NCI-H1092 (cell line): ENCODE results near the gene ADGRB3.
"Not testable (repeated sequence)": the region's sequence is repeated elsewhere in the genome, so short reads cannot be mapped to it uniquely, and the experiment has no call there.

Source experiments
- DNase-seq: peaks from one replicate; lab custom pipeline; 2025; lab: John Stamatoyannopoulos, UW

ADGRB3 gene

DNA sequence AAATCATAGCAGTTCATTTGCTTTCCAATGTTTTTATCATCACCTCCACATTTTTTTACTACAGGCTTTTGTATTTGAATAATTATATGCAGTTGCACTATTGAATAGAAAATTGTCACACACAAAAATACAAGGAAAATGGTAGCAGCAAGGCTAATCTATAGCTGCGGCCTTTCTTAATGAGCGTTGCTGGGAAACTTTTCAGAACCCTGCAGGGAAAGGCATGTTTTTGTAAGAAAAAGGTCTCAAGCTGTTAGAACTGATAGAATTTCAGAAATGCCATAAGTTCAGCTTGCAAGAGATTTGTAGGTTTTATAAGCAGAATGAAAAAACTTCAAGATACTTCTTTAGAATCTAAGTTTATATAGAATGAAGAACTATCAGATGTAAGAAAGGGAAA, 625.9 kb downstream of the ADGRB3 start:
- DNase-seq: no peak

DNA sequence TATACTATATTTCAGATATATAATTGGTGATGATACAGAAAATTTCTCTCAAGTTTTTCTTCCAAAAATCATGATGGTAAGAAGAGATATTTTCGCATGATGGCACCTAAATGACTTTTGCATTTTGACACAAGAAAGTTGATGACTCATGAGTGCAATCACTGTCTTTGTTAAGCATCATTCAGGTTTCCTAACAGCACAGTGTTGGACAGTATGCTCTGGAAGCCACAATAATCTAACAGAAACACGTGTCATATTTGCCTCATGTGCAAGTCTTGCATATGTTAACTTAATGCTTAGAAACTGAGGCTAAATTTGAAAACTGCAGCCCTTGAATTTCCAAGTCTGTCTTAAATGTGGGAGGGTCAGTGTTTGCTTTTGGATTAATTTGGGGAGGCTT, 628.2 kb downstream of the ADGRB3 start:
- no peak for DNase-seq

DNA sequence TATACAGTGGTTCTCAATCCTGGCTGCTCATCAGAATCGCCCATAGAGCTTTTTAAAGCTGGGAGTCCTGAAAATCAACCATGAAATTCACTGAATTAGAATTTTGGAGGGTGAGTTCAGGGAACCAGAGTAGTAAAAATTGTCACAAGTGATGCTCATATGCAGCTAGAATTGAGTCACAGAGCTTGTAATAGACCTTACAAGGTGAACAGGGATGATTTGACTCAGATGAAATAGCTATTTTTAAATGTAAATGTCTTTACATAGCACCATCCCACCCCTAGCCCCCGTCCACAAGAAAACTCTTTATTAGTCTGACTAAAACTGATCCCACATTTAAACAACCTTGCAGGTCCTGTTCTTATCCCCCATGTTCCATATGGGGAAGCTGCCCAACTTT, 630.0 kb downstream of the ADGRB3 start:
- no peak for DNase-seq

DNA sequence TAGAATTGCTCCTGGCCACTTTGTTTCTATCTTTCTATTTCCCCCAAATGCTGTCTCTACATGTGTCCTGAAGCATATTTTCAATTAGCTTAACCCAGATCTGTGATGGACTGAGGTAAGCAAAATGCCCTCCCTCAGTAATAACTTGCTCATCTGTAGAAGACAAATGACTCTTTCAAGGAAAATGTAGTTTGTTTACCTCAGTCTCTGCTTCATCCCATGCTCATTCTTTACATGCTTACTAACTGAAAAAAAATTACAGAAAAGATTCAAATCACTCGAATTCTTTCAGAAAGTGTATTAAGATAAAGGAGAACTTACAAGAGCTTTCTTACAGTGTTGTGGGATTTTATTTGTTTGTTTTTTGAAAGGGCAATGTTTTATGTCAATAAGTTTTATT, 630.6 kb downstream of the ADGRB3 start:
- DNase-seq: no peak

DNA sequence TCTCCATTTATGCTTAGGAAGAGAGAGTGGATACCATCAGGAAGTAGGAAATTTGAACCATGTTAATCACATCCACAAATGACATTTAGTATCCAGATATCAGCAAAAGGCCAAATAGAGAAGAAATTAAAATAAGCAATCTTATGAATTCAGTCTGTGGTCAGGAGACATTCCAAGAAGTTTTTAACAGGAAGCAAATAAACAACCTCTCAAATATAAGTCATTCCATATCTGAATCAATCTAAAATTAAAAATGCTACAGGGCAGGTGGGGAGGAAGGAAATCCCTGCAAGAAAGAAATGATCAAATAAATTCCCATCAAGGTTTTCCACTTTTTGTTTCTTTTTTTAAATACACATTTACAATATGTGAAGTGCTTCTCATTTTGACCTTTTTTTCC, 641.1 kb downstream of the ADGRB3 start:
- no peak for DNase-seq

DNA sequence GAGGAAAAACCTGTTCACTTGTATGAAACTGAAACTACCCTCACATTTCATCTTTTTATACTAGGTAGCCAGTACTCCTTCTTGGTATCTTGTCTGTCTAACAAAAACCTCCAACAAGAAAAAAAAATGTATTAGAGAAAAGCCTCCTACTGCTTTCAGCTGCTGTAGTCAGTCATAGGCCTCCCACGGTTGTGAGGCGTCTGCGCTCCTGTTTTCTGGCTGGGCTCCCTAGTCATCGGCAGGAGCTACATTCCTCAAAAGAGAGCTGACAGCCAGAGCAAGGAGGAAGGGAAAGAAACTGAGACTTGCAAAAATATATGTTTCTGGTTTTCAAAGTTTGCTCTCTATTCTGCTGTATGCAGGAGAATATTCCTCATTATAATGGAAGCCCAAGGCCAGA, 644.7 kb downstream of the ADGRB3 start:
- DNase-seq: no peak

DNA sequence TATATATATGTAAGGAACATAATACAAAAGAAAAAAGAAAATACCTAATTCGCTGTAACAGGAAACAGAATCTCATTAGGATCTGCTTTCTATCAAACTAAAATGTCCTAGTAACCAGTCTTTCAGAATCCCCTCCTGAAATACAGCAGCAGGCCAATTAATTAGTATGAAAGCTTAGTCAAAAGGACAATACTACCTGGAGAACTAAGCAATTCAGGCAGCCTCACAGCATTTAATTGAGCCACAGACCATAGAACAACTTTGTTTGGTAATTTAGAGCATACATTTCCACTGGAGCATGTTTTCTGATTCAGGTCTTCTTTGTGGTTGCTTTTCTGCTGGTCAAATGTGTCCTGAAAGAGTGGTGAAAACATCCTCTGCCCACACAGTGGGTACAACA, 645.8 kb downstream of the ADGRB3 start:
- no peak for DNase-seq

DNA sequence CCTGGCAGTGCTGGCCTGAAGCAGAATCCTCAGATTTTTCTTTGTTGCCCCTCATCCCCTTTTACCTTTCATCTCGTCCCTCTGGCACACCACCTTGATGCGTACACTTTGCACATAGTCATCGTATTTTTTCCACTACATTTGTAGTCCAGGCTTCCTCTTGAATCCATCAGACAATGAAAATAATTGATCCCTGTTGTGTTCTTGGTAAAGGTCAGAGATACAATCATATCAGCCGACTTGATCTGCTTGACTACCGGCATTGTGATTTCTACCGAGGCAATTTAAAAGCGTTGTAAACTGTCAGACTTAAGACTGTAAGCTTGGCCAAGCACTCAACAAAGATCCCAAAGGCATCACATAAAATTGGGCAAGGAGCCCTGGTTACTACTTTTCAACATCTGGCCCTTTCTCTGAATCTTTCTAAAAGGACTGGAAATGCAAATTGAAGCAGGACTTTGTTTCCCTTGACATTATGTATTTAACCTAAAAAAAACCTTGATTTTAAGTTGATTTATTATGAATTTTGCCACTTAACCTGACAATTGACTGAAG, 649.2 kb downstream of the ADGRB3 start:
- DNase-seq: no peak

DNA sequence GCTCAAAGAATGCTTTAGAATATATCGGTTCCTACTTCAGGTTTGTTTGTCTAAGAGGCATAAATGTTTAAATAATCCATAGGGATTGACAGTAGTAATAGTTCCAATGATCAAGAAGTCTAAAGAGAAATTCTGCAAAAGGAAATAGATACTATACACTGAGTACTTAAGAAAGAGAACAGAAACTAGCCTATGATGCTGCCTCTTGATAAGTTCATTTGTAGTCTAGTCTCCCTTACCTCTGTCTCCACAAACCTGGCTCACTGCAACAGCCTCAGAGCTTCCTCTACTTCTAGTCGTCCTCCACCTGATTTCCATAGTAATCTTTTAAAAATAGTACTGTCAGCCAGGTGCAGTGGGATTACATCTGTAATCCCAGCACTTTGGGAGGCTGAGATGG, 650.0 kb downstream of the ADGRB3 start:
- no peak for DNase-seq

DNA sequence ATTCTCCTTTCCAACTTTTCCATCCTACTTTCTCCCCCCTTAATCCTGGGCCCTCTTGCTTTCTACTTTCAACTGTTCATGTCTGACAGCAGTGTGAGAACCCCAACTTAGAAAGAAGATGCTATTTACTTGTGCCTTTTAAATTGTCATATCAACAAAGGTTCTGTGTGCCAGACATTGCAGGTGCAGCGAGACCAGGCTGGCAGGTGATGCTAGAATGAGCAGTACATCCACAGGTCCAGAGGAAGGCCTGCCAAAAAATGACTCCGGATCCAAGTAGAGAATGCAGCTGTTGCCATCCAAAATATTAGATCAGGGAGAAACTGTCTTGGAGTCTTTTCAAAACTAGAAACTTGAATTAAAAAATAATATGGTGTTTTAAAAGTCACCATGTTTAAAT, 651.2 kb downstream of the ADGRB3 start:
- peak; percentile 12 for DNase-seq

DNA sequence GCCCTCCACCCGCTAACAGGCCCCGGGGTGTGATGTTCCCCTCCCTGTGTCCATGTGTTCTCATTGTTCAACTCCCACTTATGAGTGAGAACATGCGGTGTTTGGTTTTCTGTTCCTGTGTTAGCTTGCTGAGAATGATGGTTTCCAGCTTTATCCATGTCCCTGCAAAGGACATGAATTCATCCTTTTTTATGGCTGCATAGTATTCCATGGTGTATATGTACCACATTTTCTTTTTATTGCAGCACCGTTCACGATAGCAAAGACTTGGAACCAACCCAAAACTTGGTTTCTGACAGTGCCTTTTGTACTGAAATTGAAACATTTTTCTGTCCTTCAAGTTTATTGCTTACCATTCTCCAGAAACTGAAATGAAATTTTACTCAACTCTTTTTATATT, 653.1 kb downstream of the ADGRB3 start:
- not testable (repeated sequence) for DNase-seq

DNA sequence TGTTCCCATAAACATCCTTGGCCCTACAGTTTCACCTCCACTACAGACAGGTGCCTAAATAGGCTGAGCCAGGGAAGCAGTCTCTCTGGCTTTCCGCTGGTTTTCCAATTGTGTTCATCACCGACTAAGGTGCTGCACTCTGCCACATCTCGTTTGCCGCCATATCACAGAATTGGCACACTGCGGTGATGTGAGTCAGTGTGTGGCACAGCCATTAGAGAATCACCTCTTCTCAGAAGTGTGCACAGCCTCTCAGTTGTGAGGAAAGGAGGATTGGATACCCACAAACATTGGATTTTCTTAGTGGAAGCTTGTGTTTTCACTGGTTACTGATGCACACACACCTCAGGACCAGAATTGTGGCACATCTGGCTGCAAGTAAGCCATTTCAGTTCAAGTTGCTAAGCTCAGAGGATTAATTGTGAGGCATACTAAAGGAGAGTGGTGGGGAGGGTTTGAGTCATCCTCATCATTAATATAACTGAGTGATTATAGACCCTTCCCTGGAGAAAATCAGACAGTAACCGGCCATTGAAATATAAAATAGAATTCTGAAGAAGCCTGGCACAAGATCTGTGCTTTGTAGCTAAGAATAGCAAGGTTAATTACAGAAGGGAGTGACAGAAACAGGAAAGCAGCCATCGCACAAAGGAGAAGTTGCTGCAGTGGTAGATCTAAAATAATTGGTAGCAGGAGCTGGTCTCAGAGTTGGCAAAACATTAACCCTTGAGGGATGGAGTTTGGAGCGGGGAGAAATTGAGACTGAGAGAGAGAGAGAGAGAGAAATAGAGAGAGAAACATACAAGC, 654.8 kb downstream of the ADGRB3 start:
- no peak for DNase-seq

DNA sequence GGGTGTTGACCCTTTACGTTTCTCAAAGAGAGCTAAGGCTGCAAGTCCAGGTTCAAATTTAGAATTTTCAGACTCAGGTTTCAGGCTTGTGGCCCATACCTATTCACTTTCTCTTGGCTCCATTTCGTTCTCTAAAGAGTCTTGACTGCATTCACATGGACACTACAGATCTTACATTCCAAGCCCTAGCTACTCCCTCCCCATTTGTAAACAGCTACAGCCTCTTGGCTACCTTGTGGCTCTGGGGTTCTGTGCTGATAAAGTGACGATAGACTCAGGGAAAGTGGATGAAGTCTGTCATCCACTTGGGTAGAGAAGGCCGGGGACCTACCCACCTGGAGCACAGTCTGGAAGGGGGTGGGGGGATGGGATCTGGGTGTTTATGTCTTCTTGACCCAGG, 658.4 kb downstream of the ADGRB3 start:
- no peak for DNase-seq

DNA sequence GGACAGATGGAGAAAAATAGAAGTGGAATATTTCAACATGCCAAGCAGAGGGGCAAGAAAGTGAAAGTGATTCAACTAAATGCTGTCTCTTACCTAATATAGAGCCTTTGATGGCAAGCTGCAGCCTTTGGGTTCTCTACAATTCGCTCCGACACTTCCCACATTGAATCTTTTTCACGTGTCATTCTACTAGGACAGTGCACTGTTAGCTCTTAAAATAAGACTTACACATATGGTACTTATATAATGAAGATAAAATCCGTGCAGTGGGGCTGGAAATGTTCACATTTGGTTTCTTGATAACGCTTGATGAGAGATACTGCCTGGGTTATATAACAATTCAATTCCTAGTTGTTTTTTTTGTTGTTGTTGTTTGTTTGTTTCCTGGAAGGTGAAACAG, 659.3 kb downstream of the ADGRB3 start:
- DNase-seq: no peak

DNA sequence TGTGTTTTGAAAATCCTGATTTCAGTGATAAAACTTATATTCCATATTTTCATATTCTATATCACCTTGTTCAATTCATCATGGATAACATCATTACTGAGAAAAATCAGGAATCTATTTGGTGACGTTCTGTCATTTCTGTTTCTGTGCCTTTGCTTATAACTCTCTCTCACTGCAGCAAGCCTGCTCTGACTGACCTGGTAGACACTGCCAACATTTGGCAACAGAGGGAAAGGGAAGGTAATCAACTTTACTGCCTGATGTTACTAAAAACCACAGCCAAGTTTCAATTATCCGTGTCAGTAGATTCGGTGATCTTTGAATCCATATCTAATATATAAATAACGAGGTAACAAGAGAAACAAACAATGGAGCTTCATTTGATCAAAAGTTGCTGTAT, 659.8 kb downstream of the ADGRB3 start:
- no peak for DNase-seq

DNA sequence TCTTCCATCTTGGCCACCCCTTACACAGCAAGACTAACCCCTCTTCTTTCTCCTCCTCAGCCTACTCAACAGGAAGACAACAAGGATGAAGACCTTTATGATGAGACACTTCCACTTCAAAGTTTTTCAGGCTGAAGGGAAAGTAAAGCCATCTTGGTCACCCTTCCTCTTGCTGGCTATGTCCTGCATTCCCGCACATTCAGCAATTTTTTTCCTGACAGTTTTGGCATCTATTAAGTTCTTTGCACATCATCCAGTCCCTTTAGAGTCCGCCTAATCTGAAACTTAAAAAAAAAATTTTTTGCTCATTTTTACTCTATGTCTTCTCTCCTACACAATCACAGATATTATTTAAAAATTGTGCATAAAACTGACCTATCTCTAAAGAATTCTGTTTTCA, 668.3 kb downstream of the ADGRB3 start:
- DNase-seq: no peak

DNA sequence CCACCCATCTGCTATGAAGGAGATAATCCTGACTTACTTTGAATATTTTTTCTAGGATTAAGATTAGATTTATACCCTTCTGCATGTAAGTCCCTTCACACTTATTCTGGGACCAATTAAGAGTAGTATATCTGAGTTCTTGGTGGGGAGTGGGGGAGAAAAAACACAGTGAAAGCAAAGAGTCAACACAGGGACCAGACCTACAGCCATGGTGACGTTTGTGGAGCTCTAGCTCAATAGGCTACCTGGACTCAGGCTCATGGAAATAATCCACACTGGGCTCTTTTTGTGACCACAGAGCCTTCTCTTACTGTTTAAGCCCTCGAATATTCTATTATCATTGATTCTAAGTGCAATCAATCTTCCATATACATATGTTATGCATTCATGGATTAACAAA, 670.4 kb downstream of the ADGRB3 start:
- no peak for DNase-seq

DNA sequence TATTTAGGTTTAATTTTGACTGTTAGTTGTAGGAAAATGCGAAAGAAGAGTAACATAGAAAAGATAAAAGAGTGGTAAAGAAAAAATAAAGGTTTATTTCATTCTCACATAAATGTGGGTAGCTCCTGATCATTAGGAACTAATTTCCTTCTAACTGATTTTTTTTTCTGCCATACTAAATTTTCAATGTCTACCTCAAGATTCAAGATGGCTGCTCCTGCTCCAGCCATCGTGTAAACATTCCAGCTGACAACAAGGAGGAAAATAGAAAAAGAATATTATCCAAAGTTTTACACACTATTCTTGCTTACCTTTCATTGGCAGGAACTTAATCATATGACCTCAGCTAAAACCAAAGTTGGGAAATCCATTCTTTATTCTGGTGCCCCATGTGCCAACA, 673.5 kb downstream of the ADGRB3 start:
- DNase-seq: no peak

DNA sequence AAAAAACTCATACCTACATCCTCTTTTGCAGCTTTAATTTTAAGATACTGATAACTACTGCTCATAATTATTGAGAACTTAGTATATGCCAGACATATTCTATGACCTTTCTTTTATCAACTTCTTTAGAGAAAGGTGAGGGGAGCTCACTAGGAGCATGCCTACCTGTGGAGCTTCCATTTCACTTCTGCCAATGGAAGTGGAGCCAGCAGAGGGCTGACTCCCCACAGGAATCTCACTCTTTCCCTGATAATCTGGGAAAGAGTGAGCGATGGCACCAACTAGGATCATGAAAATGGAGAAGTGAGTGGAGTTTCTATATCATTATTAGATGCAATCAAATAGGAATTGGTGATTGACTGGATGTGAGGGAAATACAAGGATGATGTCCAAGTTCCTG, 676.8 kb downstream of the ADGRB3 start:
- no peak for DNase-seq

DNA sequence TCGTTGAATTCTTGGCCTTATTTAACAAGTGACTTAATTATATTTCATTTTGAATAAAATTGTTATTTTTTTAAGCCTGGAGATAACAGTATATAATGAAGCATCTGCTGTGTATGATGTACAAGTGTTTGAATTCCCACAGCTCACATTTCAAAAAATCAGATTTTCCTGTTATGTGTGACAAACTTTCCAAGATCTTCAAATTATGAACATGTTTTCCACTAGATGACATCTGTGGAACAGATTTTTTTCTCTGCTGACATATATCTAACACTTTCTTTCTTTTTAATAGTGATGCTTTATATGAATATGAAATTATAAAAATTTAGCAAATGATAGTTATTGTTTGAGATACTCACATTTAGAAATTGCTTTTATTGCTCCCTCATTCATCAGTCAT, 678.9 kb downstream of the ADGRB3 start:
- DNase-seq: no peak

DNA sequence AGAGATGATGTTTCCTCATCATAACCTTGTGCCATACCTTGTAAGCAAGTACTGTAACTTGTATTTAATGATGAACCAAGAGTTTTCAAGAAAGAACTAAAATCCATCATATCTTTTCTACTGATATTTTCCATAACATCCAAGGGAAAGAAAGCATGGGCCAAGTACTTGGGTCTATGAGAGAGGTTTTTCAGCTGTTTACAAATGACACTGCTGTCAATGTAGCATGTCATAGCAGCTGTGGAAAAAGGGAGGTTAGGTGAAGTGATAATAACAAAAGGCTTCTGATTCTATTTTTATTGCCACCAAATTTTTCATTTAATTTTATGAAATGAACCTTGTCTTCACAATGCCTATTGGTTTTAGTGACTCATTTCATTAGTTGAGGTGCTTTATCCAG, 679.4 kb downstream of the ADGRB3 start:
- DNase-seq: no peak

DNA sequence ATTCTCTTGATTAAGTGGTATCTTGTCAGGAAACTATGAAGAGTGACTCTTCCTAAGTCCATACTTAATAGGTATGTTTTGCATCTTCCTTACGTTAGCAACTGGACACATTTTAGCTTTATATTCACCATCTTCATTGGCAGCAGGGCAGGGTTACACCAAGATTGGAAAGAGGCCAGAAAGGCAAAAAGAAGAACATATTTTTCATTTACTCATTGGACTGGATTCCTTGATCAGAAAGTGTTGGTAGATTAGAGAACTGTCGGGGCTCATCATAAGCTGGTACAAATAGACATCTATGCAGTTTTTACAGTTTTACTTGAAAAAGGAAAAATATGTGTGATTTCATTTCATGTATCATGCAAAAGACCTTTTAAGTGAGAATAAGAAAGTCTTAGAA, 696.8 kb downstream of the ADGRB3 start:
- DNase-seq: no peak

DNA sequence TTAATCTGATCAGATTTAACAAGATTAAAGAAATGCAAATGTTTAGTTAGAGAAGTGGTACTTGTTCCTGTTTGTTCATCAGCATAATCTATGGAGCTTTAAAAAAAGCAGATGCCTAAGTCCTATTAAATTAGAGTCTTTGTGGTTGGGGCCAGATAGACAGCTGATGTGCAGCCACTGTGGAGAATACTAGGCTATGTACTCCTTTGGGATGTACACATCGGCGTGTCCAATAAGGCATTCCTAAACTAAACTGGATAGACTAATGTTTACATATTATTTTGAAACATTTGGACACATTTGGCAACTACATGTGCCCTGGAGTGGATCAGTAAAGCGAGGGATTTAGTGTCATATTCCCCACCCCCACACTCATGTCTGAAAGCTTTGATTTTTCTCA, 702.2 kb downstream of the ADGRB3 start:
- no peak for DNase-seq
